ENCODE measurements around the gene CT47C1. TPM values are rescaled to one million over a fixed set of nuclear protein-coding genes. Genes with fewer than 3 reads are reported as not detected.

Gene CT47C1
- total and polyA plus RNA-seq, 7 donors = not detected

- ATAC-seq (no peak), DNase-seq (no peak)
- Histone ChIP-seq H3K27me3 (ENCODE audit: insufficient read depth in 3 of 3, low read length in 2 of 3) (no peaks in the 10 kb centered on the region), H3K9me3 (no peaks in the 10 kb centered on the region), H3K4me1 (no peaks in the 10 kb centered on the region), H3K4me3 (no peak overlapping the region), H3K36me3 (ENCODE audit: insufficient read depth in 1 of 2, low read depth in 1 of 2) (no peaks in the 10 kb centered on the region), H3K27ac (no peak overlapping the region)
- 88 to 96% (median 89%) methylated on average over 7 of the region's 7 CpGs for WGBS, 3 donors
- intact Hi-C loops (cut with DNase I) = no loop called here
- TF ChIP-seq CTCF (IDR thresholded peaks at IDR 0.05) = no peak
Observed at GRCh38 chrX:119063428-119063827, 9.4 kb upstream of the CT47C1 start.

- TF ChIP-seq CTCF (IDR thresholded peaks at IDR 0.05) = peak; percentile 70
- Histone ChIP-seq H3K9me3 (no peaks in the 10 kb centered on the region), H3K27me3 (ENCODE audit: insufficient read depth in 3 of 3, low read length in 2 of 3) (no peaks in the 10 kb centered on the region), H3K4me1 (no peaks in the 10 kb centered on the region), H3K27ac (no peak overlapping the region), H3K36me3 (ENCODE audit: insufficient read depth in 1 of 2, low read depth in 1 of 2) (no peaks in the 10 kb centered on the region), H3K4me3 (no peak overlapping the region)
- WGBS, 3 donors = 1 to 2% (median 2%) methylated on average over 7 of the region's 7 CpGs
- peak; percentile 68 to 85 (median 74) for ATAC-seq
- peak; percentile 49 to 60 for DNase-seq
- intact Hi-C loops (cut with DNase I) = loop anchor here (2.0 to 5.0 kb wide), 2 partner anchors 220 to 226 kb away; no protein-coding TSS in a partner anchor
Observed at GRCh38 chrX:119067023-119067739, 5.6 kb upstream of the CT47C1 start.

- DNase-seq (no peak), ATAC-seq (no peak)
- intact Hi-C loops (cut with DNase I) = loop anchor here in 1 of 2 donors (5.0 kb wide), 1 partner anchor 222 kb away; no protein-coding TSS in a partner anchor
- no peaks in the 10 kb centered on the region for H3K4me1 ChIP-seq
- TF ChIP-seq CTCF (IDR thresholded peaks at IDR 0.05) = no peak
- H3K36me3 ChIP-seq (ENCODE audit: insufficient read depth in 1 of 2, low read depth in 1 of 2) = no peaks in the 10 kb centered on the region
- H3K9me3 ChIP-seq = no peaks in the 10 kb centered on the region
- H3K27me3 ChIP-seq (ENCODE audit: insufficient read depth in 3 of 3, low read length in 2 of 3) = no peaks in the 10 kb centered on the region
- H3K27ac ChIP-seq = no peak overlapping the region
- H3K4me3 ChIP-seq = no peak overlapping the region
- 63 to 94% (median 88%) methylated on average over 1 of the region's 1 CpG for WGBS, 3 donors
Observed at GRCh38 chrX:119069128-119069527, 3.7 kb upstream of the CT47C1 start.

GRCh38 chrX:119069762-119070161 lies 3.0 kb upstream of the CT47C1 start:
- Histone ChIP-seq H3K9me3 (no peaks in the 10 kb centered on the region), H3K27me3 (ENCODE audit: insufficient read depth in 3 of 3, low read length in 2 of 3) (no peaks in the 10 kb centered on the region), H3K4me3 (no peak overlapping the region), H3K36me3 (ENCODE audit: insufficient read depth in 1 of 2, low read depth in 1 of 2) (no peaks in the 10 kb centered on the region), H3K4me1 (no peaks in the 10 kb centered on the region), H3K27ac (no peak overlapping the region)
- DNase-seq (no peak), ATAC-seq (no peak)
- intact Hi-C loops (cut with DNase I) = loop anchor here in 1 of 2 donors (5.0 kb wide), 1 partner anchor 222 kb away; no protein-coding TSS in a partner anchor
- WGBS, 3 donors = 84 to 97% (median 85%) methylated on average over 1 of the region's 1 CpG
- TF ChIP-seq CTCF (IDR thresholded peaks at IDR 0.05) = no peak
